GM19035 (cell line): ENCODE data around the gene LTB4R.

Experiments used
- ATAC-seq: cut with Tn5 transposase; IDR thresholded peaks from one replicate; pipeline ENCODE4 v1.9.1; 2021; ENCODE audit not compliant: unreplicated experiment

Gene LTB4R

DNA sequence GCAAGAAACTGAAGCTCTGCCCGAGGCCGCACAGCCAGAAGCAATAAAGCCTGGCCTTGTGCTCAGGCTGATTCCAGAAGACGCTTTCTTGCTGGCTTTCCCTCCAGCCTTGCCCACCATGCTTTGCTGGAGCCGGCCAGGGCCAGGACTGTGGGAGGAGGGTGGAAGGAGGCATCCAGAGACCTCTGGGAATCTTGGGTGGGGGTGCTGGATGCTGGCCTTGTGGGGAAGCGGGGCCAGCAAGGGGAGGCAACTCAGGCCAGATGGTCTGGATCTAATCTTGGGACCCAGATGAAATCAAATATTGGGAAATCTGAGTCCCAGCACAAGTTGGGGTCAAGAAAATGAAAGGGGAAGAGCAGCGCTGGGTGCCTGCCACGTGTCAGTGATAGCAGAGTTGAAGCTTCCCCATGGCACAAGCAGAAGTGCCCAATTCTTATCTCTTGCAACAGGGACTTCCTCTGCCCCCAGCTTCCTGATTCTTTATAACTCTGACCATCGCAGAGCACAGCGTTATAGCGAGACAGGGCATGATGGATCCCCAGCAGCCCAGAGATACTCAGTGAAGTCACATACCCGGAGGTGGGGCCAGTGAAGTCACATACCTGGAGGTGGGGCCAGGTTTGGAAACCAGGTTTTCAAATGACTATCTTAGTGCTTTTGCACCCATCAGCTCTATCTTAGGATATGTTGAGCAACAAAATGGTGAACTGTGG lies 33.5 kb upstream of the LTB4R start:
- ATAC-seq, result no peak

DNA sequence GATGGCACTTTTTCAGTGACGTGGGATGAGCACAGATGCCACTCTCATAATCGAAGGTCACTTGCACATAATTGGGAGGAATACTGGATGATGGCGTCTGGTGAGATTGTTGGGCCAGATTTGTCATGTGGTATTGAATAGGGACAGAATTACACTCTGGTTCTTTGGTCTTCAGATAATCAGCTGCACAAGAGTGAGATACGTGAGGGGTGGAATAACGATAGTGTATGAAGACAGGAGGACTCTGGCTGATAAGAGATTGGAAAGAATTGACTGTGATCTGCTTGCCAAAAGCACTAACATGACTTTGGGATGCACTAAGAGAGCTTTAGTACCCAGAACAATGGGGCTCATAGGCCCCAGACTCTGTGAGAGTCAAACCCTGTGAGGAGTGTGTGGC lies 32.9 kb upstream of the LTB4R start:
- ATAC-seq, result no peak

DNA sequence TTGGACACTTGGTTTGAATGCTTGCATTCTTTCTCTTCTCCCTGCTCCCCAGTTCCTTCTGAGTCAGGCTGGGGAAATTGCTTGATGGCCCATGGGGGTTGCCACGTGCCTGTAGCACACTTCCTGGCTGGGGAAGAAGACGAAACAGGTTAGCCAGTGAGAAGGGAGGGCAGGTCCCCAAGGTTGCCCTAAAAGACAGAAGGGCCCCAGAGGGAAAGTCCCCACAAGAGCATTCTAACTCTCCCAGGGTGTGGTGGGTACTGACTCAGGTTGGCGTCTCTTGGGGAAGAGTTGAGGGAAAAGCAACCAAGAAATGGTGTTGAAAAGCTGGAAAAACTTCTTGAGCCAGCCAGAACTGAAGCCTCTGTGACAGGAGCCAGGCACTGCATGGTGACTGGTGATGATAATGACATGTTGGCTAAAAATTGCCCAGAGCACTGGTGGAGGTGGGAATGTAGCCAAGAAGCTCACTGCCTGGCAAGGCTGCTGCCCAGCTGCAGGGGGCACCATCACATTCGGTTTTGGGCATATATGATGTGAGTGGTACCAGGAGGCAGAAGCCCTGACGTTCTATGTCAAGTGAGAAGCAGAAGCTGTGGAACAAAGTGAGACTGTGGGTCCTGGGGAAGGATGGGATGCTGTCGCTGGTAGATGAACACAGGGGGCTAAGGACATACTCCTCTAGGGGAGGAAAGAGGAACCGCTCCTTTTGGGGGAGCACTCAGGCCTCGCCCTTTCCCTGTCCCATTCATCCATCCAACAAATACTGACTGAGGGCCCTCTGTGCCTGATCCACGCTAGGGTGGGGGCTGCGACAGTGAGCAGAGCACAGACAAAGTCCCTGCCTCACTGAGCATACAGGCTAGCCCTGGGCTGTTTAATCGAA lies 31.8 kb upstream of the LTB4R start:
- ATAC-seq, result peak; percentile 48

DNA sequence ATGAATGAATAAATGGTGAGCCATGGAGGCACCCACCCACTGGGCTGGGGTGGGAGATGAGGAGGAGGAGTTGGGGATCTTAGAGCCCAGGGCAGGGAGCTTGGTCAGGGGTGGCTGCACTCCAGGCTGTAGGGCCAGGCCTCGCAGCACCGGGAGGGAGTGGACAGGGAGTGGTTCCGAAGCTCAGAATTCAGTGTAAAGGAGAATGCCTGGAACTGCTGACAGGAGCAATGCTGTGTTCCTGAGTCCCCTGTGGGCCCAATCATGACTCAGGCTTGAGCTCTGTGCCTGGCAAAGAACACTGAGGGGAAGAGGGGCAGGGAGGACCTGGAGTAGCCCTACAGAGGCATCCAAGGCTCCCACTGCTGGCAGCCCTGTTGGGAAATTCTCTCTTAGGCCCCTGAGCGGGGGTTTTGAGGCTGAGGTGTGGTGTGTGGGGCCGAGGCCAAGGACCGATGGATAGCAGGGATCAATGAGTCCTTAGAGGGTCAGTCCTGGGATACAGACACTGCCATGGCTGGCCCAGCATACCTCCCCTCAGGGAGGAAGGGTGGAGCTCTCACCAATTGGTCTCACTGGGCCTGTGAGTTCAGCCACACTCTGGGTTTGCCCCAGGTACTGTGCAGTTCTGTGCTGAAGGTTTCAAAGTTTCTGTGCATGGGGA lies 30.4 kb upstream of the LTB4R start:
- no peak for ATAC-seq

DNA sequence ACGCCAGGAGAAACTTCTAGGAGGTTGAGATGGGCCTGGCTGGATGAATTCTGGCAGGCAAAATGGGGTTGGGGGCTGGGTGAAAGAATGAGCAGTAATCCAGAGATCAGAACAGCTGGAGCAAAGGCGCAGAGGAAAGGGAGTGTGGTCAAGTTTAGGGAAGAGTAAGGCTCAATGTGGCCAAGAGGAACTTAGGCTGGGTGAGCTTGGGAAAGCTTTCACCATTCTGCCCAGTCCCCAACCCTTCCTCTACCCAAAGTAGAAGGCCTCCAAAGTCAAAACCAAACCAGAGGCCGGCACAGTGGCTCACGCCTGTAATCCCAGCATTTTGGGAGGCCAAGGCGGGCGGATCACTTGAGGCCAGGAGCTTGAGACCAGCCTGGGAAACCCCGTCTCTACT lies 29.7 kb upstream of the LTB4R start:
- no peak for ATAC-seq

DNA sequence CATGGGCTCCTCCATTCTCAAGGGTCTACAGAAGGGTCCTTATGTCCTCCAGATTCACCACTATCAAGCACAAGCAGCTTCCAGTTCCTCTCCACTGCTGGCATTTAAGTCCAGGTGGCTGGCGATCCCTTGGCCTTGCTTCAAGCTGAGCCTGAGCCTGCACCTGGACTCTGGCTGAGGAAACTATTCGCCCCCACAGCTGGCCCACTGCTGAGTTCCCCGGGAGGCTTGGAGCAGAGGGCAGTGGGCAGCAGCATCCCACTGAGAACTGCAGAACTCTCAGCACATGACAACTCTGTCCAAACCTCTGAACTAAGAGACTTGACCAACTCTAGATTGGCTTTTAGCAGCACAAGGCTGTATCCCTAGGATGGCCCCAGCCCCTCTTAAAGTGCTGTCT lies 28.6 kb upstream of the LTB4R start:
- no peak for ATAC-seq

DNA sequence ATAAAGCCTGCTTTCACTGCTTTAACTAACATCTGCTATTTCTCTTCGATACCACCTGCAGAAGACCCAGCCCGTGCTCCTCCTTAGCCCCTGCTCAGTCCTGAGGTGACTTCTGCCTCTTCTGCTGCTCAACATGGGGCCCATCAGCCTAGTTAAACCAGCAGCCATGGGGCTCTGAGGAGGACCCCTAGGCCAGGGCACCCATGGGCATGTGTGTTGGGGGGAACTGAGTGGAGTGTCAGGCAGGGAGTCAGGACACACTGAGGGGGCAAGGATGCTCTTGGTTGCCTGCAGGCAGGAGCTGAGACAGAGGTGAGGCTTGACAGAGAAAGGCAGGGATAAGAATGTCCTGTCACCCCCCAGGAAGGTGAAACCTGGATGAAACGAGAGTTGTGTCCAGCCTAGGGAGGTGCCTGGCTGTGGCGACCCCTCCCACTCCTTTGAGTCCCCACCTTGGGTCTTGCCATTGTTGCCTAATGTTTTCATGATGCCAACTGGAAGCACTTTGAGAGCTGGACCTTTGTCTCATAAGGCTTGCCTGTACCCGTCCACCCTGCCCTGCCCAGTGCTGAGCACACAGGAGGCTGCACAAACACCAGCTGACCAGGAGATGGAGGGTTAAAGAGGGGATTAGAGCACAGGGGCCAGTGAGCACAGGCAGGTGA lies 27.4 kb upstream of the LTB4R start:
- no peak for ATAC-seq

DNA sequence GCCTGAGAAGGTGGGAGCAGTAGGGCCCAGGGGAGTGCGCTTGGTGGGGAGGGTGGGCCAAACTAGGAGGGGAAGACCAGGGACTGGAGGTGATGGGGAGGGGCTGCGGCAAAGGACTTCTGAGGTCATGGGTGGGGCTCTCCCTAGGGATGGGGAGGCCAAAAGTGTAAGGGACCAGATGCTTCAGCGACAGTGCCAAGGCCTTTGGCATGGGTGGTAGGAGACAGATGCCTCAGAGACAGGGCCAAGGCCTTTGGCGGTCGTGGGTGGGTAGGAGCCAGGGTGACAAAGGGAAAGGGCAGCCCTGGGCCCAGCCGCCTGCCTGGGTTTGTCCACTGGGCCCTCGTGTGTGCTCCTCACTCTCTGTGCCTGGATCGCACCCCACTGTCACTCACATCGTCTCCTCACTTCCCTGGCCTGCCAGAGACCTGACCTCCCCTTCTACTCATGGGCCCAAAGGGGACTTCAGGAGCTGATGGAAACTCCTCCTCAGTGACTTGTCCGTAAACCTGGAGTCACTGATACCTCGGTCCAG lies 26.7 kb upstream of the LTB4R start:
- no peak for ATAC-seq

DNA sequence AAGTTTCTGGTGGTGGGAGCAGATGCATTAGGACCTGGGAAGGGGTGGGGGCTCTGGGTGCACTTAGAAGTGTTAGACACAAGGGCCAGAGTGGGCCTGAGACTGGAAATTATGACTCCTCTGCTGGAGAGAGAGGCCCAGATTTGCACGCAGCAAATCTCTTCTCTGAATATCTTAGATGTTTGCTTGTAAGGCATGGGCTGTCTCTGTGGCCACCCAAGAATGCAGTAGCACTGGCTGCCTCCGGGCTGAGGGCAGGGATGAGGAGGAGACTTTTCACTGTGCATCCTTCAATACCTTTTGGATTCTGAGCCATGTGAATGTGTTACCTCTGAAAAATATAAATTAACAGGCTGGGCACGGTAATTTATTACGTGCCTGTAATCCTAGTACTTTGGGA lies 26.0 kb upstream of the LTB4R start:
- ATAC-seq, result no peak

DNA sequence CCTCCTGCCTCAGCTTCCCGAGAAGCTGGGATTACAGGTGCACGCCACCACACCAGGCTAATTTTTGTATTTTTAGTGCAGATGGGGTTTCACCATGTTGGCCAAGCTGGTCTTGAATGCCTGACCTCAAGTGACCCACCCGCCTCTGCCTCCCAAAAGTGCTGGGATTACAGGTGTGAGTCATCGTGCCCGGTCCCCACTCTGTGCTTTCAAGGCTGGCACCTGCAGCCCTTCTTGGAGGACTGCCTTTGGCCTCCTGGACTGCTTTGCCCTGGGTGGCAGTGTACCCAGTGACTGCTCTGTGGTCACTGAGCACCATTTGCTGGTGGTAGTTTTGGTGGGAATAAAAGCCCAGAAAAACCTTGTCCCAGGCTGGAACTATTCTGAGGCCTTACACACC lies 24.3 kb upstream of the LTB4R start:
- no peak for ATAC-seq

DNA sequence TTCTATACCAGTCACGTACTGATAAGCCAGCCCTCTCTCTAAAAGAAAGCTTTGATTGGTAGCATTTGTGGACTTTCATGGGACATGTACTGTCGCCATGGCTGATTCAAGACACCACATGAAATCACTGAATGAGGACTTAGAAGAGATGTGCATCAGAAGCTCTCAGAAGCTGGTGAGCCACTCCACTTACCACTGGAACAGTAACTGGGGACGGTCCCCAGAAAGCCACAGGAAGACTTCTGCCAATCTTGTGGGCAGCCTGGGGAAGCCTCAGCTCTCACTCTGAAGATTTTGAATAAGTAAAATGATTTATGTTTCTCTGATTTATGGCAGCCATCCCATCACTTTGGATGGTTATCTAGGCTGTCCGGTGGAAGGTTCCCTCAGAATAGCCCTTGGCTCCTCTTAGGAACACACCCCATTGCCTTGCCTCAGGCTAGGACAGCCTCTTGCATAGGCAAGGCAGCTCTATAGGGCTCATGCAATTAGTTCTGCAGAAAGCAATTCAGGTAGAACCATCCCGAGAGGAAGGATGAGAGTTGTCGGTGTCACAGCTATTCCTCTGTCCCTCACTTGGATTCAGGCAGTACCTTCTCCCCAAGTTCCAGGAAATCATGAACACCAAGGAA lies 21.5 kb upstream of the LTB4R start:
- ATAC-seq, result no peak

DNA sequence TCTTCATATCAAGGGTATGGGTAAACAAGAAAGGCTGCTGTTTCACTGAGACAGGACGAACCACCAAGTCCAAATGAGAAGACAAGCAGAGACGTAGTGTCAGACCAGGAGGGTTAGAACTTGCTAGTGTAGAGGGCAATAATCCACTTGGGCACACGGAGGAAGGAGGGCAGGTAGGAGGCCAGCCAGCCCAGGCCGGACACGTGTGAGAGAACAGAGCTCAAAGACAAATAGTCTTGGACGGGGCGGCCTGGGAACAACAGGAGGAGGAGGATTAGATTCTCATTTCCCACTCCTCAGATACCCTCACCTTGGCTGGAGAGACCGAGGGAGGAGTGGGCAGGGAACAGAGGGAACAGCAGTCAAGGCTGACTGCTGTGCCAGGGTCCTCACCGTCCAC lies 20.6 kb upstream of the LTB4R start:
- ATAC-seq, result no peak

DNA sequence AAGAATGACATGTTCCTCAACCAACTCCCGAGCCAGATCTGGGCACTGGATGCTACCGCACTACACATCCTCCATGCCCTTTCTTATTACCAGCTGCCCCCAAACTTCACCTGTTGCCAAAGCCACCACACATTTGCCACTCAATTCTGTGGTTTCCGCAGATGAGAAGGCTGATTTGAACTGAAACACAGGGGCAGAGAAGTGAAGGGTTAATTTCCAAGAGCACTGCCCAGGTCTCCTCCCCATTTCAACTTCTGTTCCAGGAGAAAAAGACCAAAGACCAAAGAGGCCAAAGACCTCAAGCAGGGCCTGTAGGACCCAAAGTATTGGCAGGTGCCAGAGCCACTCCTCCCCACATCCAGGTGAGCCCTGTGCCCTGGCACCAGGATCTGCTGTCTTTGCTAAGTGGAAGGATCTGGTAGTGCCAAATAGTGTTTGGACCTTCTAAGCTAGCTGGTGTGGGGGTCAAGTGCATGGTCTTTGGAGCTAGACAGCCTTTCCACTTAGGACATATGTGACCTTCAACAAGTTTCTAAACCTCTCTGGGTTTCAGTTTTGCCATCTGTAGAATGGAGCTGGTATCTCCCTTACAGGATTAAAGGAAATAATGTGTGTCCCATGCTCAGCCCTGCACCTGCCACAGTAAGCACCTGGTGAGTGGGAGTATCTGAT lies 19.7 kb upstream of the LTB4R start:
- ATAC-seq, result no peak

DNA sequence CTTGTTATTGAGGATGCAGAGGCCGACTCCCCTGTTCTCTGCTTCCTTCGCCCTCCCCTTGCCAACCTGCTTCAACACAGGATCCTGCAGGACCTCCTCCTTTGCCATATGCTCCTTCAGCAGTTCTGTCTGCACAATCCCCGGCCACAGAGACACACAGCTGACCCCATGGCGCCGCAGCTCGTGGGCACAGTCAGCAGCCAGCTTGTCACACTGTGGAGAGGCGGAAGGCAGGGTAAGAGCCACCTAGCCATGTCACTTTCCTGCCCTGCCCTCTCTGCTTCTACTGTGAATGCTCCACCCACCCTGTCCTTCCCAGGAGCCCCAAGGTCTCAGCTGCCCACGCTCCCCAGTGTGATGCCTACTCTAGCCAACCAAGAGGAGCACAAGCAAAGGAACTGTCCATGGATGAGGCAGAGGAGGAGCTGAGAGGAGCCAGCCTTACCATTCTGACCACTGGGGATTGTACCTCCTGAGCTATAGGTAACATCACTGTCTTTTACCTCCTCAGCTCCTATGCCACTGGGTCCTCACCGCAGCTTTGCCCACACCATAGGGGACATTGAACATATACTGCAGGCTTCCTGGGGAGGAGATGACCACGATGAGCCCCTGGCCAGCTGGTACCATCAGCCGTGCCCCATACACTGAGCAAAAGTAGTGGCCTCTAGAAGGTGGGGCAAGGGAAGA lies 19.0 kb upstream of the LTB4R start:
- ATAC-seq, result no peak

DNA sequence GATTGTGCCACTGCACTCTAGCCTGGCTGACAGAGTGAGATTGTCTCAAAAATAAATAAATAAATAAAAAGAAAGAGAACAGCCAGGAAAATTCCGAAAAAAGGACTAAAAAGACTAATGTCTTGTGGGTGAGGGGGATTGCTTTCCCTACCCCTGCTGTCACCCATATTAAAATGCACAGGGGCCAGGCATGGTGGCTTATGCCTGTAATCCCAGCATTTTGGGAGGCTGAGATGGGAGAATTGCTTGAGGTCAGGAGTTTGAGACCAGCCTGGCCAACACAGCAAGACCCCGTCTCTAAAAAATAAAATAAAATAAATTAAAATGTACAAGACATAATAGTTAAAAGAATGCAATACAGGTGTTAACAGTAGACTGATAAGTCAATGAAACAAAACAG lies 17.8 kb upstream of the LTB4R start:
- ATAC-seq, result no peak

DNA sequence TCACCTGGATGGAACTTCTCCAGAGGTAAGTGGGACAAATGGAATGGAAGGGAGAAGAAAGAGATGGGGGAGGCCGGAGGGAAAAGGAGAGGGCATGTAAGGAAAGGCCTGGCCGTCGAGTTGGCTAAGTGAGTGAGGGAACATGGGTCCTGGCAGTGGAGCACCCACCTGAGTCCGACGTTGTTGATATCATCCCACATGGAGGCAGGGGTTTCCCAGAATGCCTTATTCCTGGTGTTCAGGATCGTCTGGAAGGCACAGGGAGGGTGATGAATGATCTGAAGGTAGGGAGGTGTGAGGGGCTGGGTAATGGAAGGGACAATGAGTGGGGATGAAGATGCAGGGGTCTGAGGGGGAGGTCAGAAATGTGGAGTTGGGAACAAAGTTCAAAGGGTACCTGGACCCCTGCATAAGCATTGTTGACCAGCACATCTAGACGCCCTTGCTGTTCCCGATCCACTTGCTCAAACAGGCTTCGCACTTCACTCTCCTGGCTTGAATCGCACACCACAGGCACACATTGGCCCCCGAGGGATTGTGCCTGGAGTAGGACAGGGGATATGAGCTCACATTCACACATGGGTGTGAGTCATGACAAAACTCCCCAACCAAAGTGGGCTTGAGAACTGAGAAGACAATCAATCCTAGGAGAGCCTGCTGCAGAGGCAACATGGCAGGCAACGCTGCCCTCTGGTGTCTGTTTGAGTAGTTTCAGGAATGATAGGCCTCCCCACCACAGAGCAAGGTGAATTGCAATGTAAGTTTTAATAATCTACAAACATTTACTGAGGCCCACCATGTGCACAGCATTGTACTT lies 14.8 kb upstream of the LTB4R start:
- no peak for ATAC-seq

DNA sequence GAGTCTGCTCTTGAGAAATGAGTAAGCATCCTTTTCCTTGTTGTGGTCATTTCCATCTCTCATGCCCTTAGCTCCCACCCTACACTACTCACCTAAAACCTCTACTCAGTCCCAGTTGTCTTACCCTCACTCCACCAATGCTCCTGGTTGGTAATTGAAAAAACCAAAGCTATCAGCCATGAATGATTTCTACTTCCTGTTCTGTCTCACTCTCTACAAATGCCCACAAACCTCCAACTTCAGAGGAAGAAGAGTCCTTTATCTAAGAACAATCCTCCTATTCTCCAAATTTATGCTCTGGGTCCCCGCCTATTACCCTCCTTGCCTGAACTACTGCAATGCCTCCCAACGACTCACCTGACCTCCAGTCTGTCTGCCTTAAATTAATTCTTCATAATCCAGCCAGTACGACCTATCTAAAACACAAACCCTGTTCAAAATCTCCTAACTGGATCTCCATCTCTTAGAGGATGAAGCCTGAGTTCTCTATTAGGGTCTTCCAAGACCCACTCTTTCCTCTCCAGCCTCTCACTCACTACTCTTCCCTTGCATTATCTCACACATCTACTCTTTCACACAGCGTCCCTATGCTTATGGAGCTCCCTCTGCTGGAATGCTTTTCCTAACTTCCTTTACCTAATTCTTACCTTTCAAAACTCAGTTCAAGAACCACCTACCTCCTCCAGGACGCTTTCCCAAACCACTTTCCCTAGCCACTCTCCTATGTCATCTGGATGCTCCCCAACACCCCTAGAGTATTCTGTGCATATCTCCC lies 13.9 kb upstream of the LTB4R start:
- no peak for ATAC-seq

DNA sequence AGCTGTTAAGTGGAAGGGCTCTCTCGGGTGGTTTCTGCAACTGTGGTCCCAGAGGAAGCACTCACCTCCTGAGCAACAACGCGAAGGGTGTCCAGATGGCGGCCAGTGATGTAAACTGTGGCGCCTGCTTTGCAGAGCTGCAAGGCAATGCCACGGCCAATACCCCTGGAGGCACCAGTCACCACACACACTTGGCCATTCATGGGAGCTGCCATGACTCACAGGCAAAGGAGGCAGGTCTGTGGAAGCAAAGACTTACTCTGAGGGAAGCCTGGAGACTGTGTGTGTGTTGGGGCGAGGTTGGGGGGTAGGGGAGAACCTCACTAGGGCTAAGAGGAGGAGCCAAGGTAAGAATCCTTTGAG lies 12.4 kb upstream of the LTB4R start:
- ATAC-seq, result no peak
